ENCODE results near the gene PDE4B.

The PDE4B gene

GRCh38 chr1:66352792-66353191, 560.1 kb downstream of the PDE4B start:
- no peak for DNase-seq (ENCODE audit: extremely low read depth, insufficient read length)
- H3K4me3 ChIP-seq (replicated peaks; ENCODE audit: low read depth, low read length): no peak overlapping the region
- TF ChIP-seq CTCF (IDR thresholded peaks at IDR 0.05; ENCODE audit: insufficient read depth, low read length, poor library complexity, severe bottlenecking): no peak

GRCh38 chr1:66353257-66353656, 560.6 kb downstream of the PDE4B start:
- DNase-seq (ENCODE audit: extremely low read depth, insufficient read length): no peak
- no peak overlapping the region for H3K4me3 ChIP-seq (replicated peaks; ENCODE audit: low read depth, low read length)
- H3K36me3 ChIP-seq (ENCODE audit: control insufficient read depth, insufficient read depth, low read length): no peaks in the 10 kb centered on the region; the same call in 1 of the 2 replicates
- TF ChIP-seq CTCF (IDR thresholded peaks at IDR 0.05; ENCODE audit: insufficient read depth, low read length, poor library complexity, severe bottlenecking): no peak
- H3K27me3 ChIP-seq (replicated peaks; ENCODE audit: control insufficient read depth, insufficient read depth, low read length): no peaks in the 10 kb centered on the region

More at GRCh38 chr1:66352792-66353191, 560.1 kb downstream of the PDE4B start:
- H3K27me3 ChIP-seq (replicated peaks; ENCODE audit: control insufficient read depth, insufficient read depth, low read length): no peaks in the 10 kb centered on the region
- no peaks in the 10 kb centered on the region; the same call in 1 of the 2 replicates for H3K36me3 ChIP-seq (ENCODE audit: control insufficient read depth, insufficient read depth, low read length)

- no peak for TF ChIP-seq CTCF (IDR thresholded peaks at IDR 0.05; ENCODE audit: insufficient read depth, low read length, poor library complexity, severe bottlenecking)
- H3K4me3 ChIP-seq (replicated peaks; ENCODE audit: low read depth, low read length): no peak overlapping the region
Measured at GRCh38 chr1:66354311-66355201, 561.9 kb downstream of the PDE4B start.

GRCh38 chr1:66355756-66356155, 563.1 kb downstream of the PDE4B start:
- H3K4me3 ChIP-seq (replicated peaks; ENCODE audit: low read depth, low read length): no peak overlapping the region
- TF ChIP-seq CTCF (IDR thresholded peaks at IDR 0.05; ENCODE audit: insufficient read depth, low read length, poor library complexity, severe bottlenecking): no peak
- H3K27me3 ChIP-seq (replicated peaks; ENCODE audit: control insufficient read depth, insufficient read depth, low read length): no peaks in the 10 kb centered on the region
- no peak for DNase-seq (ENCODE audit: extremely low read depth, insufficient read length)
- H3K36me3 ChIP-seq (ENCODE audit: control insufficient read depth, insufficient read depth, low read length): no peaks in the 10 kb centered on the region; the same call in 1 of the 2 replicates

More at GRCh38 chr1:66354311-66355201, 561.9 kb downstream of the PDE4B start:
- no peaks in the 10 kb centered on the region for H3K27me3 ChIP-seq (replicated peaks; ENCODE audit: control insufficient read depth, insufficient read depth, low read length)
- no peaks in the 10 kb centered on the region; the same call in 1 of the 2 replicates for H3K36me3 ChIP-seq (ENCODE audit: control insufficient read depth, insufficient read depth, low read length)
- no peak for DNase-seq (ENCODE audit: extremely low read depth, insufficient read length)

GRCh38 chr1:66356605-66357004, 563.9 kb downstream of the PDE4B start:
- DNase-seq (ENCODE audit: extremely low read depth, insufficient read length): no peak
- H3K36me3 ChIP-seq (ENCODE audit: control insufficient read depth, insufficient read depth, low read length): no peaks in the 10 kb centered on the region; the same call in 1 of the 2 replicates
- no peak overlapping the region for H3K4me3 ChIP-seq (replicated peaks; ENCODE audit: low read depth, low read length)
- no peak for TF ChIP-seq CTCF (IDR thresholded peaks at IDR 0.05; ENCODE audit: insufficient read depth, low read length, poor library complexity, severe bottlenecking)
- no peaks in the 10 kb centered on the region for H3K27me3 ChIP-seq (replicated peaks; ENCODE audit: control insufficient read depth, insufficient read depth, low read length)
